ENCODE results near the gene CPEB3. TPM values are rescaled to one million over a fixed set of nuclear protein-coding genes. Genes with fewer than 3 reads are reported as not detected.

The CPEB3 gene
- total RNA-seq, 2 donors from 2014 or later = 10.6 to 16.9 TPM

DNA sequence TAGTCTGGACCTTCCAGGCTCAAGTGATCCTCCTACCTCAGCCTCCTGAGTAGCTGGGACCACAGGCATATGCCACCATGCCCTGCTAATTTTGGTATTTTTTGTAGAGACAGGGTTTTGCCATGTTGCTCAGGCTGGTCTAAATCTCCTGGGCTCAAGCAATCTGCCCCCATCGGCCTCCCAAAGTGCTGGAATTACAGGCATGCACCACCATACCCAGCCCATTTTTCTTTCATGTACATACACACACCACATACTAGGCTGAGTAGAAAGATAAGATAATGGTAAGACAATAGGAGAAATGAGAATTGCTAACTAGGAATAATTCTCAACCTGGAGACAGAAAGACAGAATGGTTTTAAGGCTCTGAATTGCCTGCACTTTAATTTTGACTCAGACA is 83.8 kb downstream of the CPEB3 start:
- WGBS = 100% methylated on average over 1 of the region's 1 CpG
- no peak for DNase-seq (ENCODE audit: low spot score)
- Histone ChIP-seq H3K4me1 (replicated peaks) (peaks cover 4% of the 10 kb centered on the region), H3K36me3 (no peaks in the 10 kb centered on the region), H3K9me3 (no peaks in the 10 kb centered on the region), H3K27ac (no peak overlapping the region), H3K27me3 (replicated peaks; ENCODE audit: insufficient read depth) (no peaks in the 10 kb centered on the region), H3K4me3 (no peak overlapping the region)
- intact Hi-C loops (cut with DNase I) = no loop called here
- TF ChIP-seq, protein P1, sequence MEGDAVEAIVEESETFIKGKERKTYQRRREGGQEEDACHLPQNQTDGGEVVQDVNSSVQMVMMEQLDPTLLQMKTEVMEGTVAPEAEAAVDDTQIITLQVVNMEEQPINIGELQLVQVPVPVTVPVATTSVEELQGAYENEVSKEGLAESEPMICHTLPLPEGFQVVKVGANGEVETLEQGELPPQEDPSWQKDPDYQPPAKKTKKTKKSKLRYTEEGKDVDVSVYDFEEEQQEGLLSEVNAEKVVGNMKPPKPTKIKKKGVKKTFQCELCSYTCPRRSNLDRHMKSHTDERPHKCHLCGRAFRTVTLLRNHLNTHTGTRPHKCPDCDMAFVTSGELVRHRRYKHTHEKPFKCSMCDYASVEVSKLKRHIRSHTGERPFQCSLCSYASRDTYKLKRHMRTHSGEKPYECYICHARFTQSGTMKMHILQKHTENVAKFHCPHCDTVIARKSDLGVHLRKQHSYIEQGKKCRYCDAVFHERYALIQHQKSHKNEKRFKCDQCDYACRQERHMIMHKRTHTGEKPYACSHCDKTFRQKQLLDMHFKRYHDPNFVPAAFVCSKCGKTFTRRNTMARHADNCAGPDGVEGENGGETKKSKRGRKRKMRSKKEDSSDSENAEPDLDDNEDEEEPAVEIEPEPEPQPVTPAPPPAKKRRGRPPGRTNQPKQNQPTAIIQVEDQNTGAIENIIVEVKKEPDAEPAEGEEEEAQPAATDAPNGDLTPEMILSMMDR (IDR thresholded peaks at IDR 0.05) = no peak
- TF ChIP-seq POLR2AphosphoS5 (IDR thresholded peaks at IDR 0.05) (no peak), POLR2A (IDR thresholded peaks at IDR 0.05) (no peak)

GRCh38 chr10:92203919-92204623 is 86.8 kb downstream of the CPEB3 start:
- H3K4me1 ChIP-seq (replicated peaks) = peaks cover 4% of the 10 kb centered on the region
- TF ChIP-seq POLR2A (IDR thresholded peaks at IDR 0.05) = no peak
- TF ChIP-seq, protein P1 (IDR thresholded peaks at IDR 0.05) = no peak
- no peak for TF ChIP-seq POLR2AphosphoS5 (IDR thresholded peaks at IDR 0.05)
- H3K27ac ChIP-seq = no peak overlapping the region
- WGBS = 92% methylated on average over 6 of the region's 6 CpGs
- no peak overlapping the region for H3K4me3 ChIP-seq
- H3K36me3 ChIP-seq = no peaks in the 10 kb centered on the region
- H3K27me3 ChIP-seq (replicated peaks; ENCODE audit: insufficient read depth) = no peaks in the 10 kb centered on the region
- no peaks in the 10 kb centered on the region for H3K9me3 ChIP-seq
- intact Hi-C loops (cut with DNase I) = no loop called here
- DNase-seq (ENCODE audit: low spot score) = no peak

DNA sequence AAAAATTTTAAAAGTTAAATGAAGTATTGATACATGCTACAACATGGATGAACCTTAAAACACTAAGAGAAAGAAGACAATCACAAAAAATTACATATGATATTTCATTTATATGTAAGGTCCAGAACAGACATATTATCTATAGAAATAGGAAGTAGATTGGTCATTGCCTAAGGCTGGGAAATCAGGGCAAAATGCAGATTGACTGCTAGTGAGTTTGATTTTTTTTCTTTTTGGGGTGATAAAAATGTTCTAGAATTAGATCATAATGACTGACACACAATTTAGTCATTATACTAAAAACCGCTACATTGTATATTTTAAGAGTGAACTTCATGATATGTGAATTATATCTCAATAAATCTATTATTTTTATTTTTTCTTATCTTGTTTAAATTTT is 88.3 kb downstream of the CPEB3 start:
- WGBS = 33% methylated on average over 1 of the region's 1 CpG
- TF ChIP-seq POLR2A (IDR thresholded peaks at IDR 0.05) = no peak
- TF ChIP-seq, protein P1 (IDR thresholded peaks at IDR 0.05) = no peak
- no peak for TF ChIP-seq POLR2AphosphoS5 (IDR thresholded peaks at IDR 0.05)
- no peaks in the 10 kb centered on the region for H3K9me3 ChIP-seq
- H3K27ac ChIP-seq = no peak overlapping the region
- intact Hi-C loops (cut with DNase I) = no loop called here
- no peak overlapping the region for H3K4me3 ChIP-seq
- H3K27me3 ChIP-seq (replicated peaks; ENCODE audit: insufficient read depth) = no peaks in the 10 kb centered on the region
- DNase-seq (ENCODE audit: low spot score) = no peak
- no peaks in the 10 kb centered on the region for H3K4me1 ChIP-seq (replicated peaks)
- H3K36me3 ChIP-seq = no peaks in the 10 kb centered on the region

DNA sequence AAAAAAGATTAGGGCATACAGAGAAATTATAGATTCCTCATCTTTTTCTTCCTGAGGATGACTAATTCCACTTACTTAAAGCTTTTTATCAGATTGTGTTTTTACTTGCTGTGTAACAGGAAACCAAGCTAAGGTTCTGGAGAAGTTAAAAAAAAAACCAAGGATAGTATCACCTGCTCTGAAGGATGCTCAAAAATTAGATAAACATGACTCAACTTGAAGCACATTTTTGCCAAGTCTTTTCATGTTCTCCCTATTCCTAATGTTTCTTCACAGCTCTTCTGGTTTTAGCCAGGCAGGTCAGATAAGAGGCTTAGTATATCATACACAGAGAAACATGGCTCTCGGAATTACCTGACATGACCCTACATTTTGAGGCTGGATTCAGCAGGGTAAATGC is 90.3 kb downstream of the CPEB3 start:
- H3K27me3 ChIP-seq (replicated peaks; ENCODE audit: insufficient read depth) = no peaks in the 10 kb centered on the region
- H3K27ac ChIP-seq = no peak overlapping the region
- no peaks in the 10 kb centered on the region for H3K4me1 ChIP-seq (replicated peaks)
- DNase-seq (ENCODE audit: low spot score) = no peak
- intact Hi-C loops (cut with DNase I) = no loop called here
- TF ChIP-seq POLR2A (IDR thresholded peaks at IDR 0.05) (no peak), POLR2AphosphoS5 (IDR thresholded peaks at IDR 0.05) (no peak)
- TF ChIP-seq, protein P1 (IDR thresholded peaks at IDR 0.05) = no peak
- WGBS = 50% methylated on average over 1 of the region's 1 CpG
- no peaks in the 10 kb centered on the region for H3K36me3 ChIP-seq
- H3K4me3 ChIP-seq = no peak overlapping the region
- no peaks in the 10 kb centered on the region for H3K9me3 ChIP-seq

- WGBS = 81% methylated on average over 2 of the region's 2 CpGs
- intact Hi-C loops (cut with DNase I) = no loop called here
Observed at GRCh38 chr10:92187101-92187500, 103.8 kb downstream of the CPEB3 start.

More at GRCh38 chr10:92187101-92187500, 103.8 kb downstream of the CPEB3 start:
- no peaks in the 10 kb centered on the region for H3K27me3 ChIP-seq (replicated peaks; ENCODE audit: insufficient read depth)
- no peaks in the 10 kb centered on the region for H3K9me3 ChIP-seq
- TF ChIP-seq POLR2A (IDR thresholded peaks at IDR 0.05) (no peak), POLR2AphosphoS5 (IDR thresholded peaks at IDR 0.05) (no peak)
- TF ChIP-seq, protein P1 (IDR thresholded peaks at IDR 0.05) = no peak
- no peaks in the 10 kb centered on the region for H3K4me1 ChIP-seq (replicated peaks)
- no peaks in the 10 kb centered on the region for H3K36me3 ChIP-seq
- no peak overlapping the region for H3K27ac ChIP-seq
- DNase-seq (ENCODE audit: low spot score) = no peak
- H3K4me3 ChIP-seq = no peak overlapping the region

Measured in prostate gland (tissue), 2 donors.